ENCODE measurements around the gene EXOC3L2. TPM values are rescaled to one million over a fixed set of nuclear protein-coding genes. Genes with fewer than 3 reads are reported as not detected.

The EXOC3L2 gene
- not detected for total RNA-seq

DNA sequence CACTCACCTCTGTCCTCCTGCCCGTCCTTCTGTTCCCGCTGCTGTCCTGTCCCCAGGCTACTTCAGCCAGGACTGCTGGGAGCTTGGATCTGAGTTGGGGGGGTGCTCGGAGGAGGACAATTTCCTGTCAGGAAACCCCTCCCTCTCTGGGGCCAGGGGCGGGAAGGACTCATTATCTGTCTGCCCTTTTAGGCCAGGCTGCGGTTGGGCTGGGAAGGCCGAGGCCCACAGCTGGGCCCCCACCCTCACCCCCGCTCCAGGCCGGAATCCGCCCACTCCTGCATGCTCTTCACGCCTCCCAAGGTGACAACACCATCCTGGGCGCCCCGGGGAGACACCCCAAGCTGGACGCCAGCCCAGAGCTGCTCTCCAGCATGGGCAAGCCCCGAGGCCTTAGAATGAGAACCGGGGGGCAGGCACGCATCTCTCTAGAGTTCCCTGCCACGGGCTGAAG lies at the start of gene EXOC3L2:
Gene EXOC3L2, minus strand, starts transcription at position 74 of the 454 bp plus-strand sequence. CDS start 6,362 bp downstream, outside the sequence.
- H3K27ac Mint-ChIP-seq: no peak within 1 kb of the TSS
- peaks cover 10% of the 10 kb centered on the region for H3K4me1 Mint-ChIP-seq (ENCODE audit: low read depth)
- ATAC-seq: no peak
- H3K4me3 Mint-ChIP-seq: no peak within 1 kb of the TSS
- no peaks in the 10 kb centered on the region for H3K36me3 Mint-ChIP-seq (ENCODE audit: low read depth)
- POLR2A ChIA-PET: no interaction called here
- H3K27me3 Mint-ChIP-seq (ENCODE audit: low read depth): peaks cover 3% of the 10 kb centered on the region
- CTCF ChIA-PET: no interaction called here
- H3K9me3 Mint-ChIP-seq (ENCODE audit: insufficient read depth): no peaks in the 10 kb centered on the region
- no peak for DNase-seq

DNA sequence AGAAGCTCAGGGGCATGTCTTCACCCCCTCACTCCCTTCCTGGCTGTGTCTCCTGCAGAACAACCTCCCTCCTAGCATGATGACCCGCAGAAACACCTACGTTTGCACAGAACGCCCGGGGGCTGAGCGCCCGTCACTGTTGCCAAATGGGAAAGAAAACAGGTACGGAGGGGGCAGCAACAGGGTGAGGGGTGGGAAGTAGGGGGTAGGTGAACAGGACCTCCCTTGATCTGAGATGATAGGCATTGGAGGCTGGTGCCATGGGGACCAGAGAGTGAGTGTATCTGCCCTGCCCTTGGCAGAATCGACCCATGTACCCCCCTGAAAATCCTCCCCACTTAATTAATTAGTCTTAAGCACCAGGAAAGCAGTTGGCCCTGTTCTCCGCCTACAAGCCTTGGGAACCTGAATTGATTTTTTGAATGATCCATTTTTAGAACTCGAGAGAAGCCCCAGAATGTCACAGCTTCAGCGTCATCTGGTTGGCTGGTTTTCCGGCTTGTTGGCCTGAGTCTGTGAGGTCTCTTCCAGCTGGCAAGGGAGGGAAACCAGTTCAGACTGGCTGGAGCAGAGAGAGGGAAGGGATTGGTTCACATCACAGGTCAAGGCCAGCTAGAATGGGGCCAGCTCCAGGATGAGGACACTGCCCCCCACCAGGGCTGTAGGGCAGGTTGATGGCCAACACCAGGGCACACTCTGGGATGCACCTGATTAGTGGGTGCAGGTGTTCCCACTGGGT lies 49.3 kb upstream of the EXOC3L2 start:
- H3K4me1 Mint-ChIP-seq (ENCODE audit: low read depth): no peaks in the 10 kb centered on the region
- H3K9me3 Mint-ChIP-seq (ENCODE audit: insufficient read depth): no peaks in the 10 kb centered on the region
- no peak overlapping the region for H3K4me3 Mint-ChIP-seq
- H3K36me3 Mint-ChIP-seq (ENCODE audit: low read depth): peaks cover 9% of the 10 kb centered on the region
- H3K27me3 Mint-ChIP-seq (ENCODE audit: low read depth): no peaks in the 10 kb centered on the region
- ChIA-PET CTCF (no interaction called here), POLR2A (no interaction called here)
- ATAC-seq (no peak), DNase-seq (no peak)
- no peak overlapping the region for H3K27ac Mint-ChIP-seq

DNA sequence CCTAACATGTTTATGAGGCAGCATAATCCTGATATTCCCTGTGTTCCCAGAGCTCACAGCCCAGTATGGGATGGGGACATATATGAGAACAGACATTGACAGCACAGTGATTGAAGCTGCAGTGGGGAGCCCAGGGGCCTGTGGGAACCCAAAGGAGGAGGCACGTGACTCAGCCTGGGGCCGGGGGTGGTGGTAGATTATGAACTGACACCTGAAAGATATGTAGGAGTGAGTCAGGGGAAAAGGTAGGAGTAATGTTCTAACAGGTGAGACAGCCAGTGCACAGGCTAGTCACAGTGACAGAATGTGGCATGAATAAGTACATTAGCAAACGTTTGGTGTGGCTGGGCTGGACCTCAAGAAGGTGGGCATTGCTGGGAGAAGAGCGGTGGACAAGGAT lies 48.5 kb upstream of the EXOC3L2 start:
- ChIA-PET POLR2A (no interaction called here), CTCF (no interaction called here)
- Mint-ChIP-seq H3K4me3 (no peak overlapping the region), H3K36me3 (ENCODE audit: low read depth) (peaks cover 9% of the 10 kb centered on the region), H3K4me1 (ENCODE audit: low read depth) (no peaks in the 10 kb centered on the region), H3K27me3 (ENCODE audit: low read depth) (no peaks in the 10 kb centered on the region), H3K27ac (no peak overlapping the region), H3K9me3 (ENCODE audit: insufficient read depth) (no peaks in the 10 kb centered on the region)
- DNase-seq (no peak), ATAC-seq (no peak)

DNA sequence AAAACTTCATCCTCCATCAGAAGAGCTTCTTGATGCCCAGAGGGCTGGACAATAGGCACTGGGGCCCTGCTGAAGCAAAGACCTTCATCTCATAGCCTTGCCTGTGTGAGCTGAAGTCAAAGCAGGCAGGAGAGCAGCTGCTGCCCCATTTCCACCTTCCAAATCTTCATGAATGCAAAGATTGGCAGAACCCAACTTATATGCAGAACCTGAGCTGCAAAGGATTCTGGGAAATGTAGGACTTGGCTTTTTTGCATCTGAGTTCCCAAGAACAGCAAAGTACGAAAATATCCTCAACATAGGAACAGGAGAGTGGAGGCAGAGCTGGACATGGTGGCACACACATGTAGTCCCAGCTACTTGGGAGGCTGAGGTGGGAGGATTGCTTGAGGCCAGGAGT lies 46.6 kb upstream of the EXOC3L2 start:
- ATAC-seq (no peak), DNase-seq (no peak)
- CTCF ChIA-PET: no interaction called here
- H3K4me3 Mint-ChIP-seq: no peak overlapping the region
- peaks cover 9% of the 10 kb centered on the region for H3K36me3 Mint-ChIP-seq (ENCODE audit: low read depth)
- no peaks in the 10 kb centered on the region for H3K27me3 Mint-ChIP-seq (ENCODE audit: low read depth)
- H3K27ac Mint-ChIP-seq: no peak overlapping the region
- POLR2A ChIA-PET: no interaction called here
- H3K9me3 Mint-ChIP-seq (ENCODE audit: insufficient read depth): no peaks in the 10 kb centered on the region
- H3K4me1 Mint-ChIP-seq (ENCODE audit: low read depth): no peaks in the 10 kb centered on the region

DNA sequence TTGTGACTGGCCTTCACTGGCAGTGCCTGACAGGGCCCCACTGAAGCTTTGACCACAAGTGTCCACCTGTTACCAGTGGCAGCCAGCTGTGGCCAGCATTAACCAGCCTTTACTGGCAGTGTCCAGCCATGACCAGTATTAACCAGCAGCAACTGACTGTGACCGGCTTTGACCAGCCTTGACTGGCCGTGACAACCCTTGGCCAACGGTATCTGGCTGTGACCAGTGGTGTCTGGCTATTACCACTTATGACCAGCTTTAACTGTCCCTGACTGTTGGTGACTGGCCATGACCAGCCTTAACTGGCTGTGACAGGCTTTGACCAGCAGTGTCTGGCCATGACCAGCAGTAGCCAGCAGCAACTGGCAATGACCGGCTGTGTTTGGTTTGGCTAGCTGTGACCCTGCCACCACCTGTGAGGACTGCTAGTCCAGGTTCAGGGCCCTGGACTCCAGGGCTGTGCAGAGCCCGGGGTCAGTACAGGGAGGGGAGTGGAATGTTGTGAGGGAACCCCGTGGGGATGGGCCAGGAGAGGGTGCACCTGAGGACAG lies 45.2 kb upstream of the EXOC3L2 start:
- no peaks in the 10 kb centered on the region for H3K9me3 Mint-ChIP-seq (ENCODE audit: insufficient read depth)
- H3K27me3 Mint-ChIP-seq (ENCODE audit: low read depth): no peaks in the 10 kb centered on the region
- peaks cover 10% of the 10 kb centered on the region for H3K36me3 Mint-ChIP-seq (ENCODE audit: low read depth)
- H3K4me1 Mint-ChIP-seq (ENCODE audit: low read depth): no peaks in the 10 kb centered on the region
- no peak overlapping the region for H3K4me3 Mint-ChIP-seq
- POLR2A ChIA-PET: no interaction called here
- ATAC-seq: no peak
- no peak overlapping the region for H3K27ac Mint-ChIP-seq
- CTCF ChIA-PET: no interaction called here
- DNase-seq: no peak

DNA sequence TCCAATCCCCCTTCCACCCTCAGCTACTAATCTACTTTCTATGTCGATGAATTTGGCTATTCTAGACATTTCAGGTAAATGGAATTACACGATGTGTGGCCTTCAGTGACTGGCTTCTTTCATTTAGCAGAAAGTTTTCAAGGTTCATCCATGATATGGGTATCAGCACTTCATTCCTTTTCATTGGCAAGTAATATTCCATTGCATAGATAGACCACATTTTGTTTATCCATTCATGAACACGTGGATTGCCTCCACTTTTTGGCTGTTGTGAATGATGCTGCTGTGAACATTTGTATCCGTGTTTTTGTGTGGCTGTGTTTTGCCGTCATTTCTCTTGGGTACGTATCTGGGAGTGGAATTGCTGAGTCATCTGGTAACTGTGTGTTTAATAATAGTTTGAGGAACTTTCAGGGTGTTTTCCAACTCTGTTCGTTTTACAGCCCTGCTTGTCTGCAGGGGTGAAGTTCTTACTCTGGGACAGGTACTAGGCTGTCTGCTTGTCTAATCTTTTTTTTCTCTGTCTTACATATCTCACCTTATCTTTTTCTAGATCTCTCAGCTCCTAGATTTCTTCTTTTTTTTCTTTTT lies 38.3 kb upstream of the EXOC3L2 start:
- ChIA-PET POLR2A (no interaction called here), CTCF (no interaction called here)
- DNase-seq (no peak), ATAC-seq (no peak)
- Mint-ChIP-seq H3K4me1 (ENCODE audit: low read depth) (no peaks in the 10 kb centered on the region), H3K4me3 (no peak overlapping the region), H3K36me3 (ENCODE audit: low read depth) (peaks cover 14% of the 10 kb centered on the region), H3K9me3 (ENCODE audit: insufficient read depth) (no peaks in the 10 kb centered on the region), H3K27me3 (ENCODE audit: low read depth) (no peaks in the 10 kb centered on the region), H3K27ac (no peak overlapping the region)

DNA sequence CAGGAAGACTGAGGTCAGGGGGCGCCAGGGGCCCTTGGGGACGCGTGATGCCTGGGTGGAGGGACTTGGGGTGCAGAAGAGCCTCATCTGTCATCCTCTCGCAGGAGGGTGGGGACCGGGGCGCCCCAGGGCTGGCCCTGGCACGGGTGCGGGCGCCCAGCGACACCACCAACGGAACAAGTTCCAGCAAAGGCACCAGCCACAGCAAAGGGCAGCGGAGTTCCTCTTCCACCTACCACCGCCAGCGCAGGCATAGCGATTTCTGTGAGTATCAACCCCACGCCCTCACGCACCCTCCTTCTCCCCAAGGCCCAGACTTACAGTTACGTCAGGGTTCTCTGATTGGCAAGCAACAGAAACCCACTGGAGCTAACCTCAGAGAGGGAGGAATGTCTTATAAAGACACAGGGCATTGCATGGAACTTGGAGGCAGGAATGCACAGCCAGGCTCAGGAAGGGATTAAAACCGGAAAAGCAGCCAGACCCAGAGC lies 35.3 kb upstream of the EXOC3L2 start:
- ATAC-seq (no peak), DNase-seq (no peak)
- H3K36me3 Mint-ChIP-seq (ENCODE audit: low read depth): peaks cover 14% of the 10 kb centered on the region
- CTCF ChIA-PET: no interaction called here
- no peak overlapping the region for H3K27ac Mint-ChIP-seq
- no peaks in the 10 kb centered on the region for H3K9me3 Mint-ChIP-seq (ENCODE audit: insufficient read depth)
- no peak overlapping the region for H3K4me3 Mint-ChIP-seq
- H3K4me1 Mint-ChIP-seq (ENCODE audit: low read depth): no peaks in the 10 kb centered on the region
- no peaks in the 10 kb centered on the region for H3K27me3 Mint-ChIP-seq (ENCODE audit: low read depth)
- POLR2A ChIA-PET: interaction anchor here (0.6 kb wide), 1 partner anchor 407 kb away, joined by 3 read pairs; no protein-coding TSS in a partner anchor

DNA sequence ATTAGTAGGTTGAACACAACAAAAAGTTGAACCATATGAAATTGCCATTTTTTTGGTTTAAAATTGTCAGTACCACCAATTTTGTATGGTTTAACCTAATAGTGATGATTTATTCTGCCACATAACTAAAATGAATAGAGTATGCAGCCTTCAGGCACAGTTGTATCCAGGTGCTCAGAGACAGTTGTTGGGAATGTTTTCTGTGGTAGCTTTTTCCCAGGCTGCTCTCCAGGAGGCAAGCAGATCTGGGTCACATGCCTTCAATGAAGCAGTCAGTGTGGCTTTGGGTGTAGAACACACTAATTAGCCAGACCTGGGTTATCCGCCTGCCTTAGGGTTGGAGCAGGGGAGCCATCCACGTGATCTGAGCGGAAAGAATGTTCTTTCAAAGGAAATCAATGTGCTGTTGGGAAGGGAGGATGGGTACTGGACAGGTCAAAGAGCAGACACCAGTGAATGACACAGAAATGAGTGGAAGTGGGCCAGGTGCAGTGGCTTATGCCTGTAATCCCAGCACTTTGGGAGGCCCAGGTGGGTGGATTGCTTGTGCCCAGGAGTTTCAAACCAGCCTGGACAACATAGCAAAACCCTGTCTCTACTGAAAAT lies 34.5 kb upstream of the EXOC3L2 start:
- ChIA-PET POLR2A (no interaction called here), CTCF (no interaction called here)
- Mint-ChIP-seq H3K4me3 (no peak overlapping the region), H3K27me3 (ENCODE audit: low read depth) (no peaks in the 10 kb centered on the region), H3K9me3 (ENCODE audit: insufficient read depth) (no peaks in the 10 kb centered on the region), H3K27ac (no peak overlapping the region), H3K36me3 (ENCODE audit: low read depth) (peaks cover 14% of the 10 kb centered on the region), H3K4me1 (ENCODE audit: low read depth) (no peaks in the 10 kb centered on the region)
- DNase-seq (no peak), ATAC-seq (no peak)

DNA sequence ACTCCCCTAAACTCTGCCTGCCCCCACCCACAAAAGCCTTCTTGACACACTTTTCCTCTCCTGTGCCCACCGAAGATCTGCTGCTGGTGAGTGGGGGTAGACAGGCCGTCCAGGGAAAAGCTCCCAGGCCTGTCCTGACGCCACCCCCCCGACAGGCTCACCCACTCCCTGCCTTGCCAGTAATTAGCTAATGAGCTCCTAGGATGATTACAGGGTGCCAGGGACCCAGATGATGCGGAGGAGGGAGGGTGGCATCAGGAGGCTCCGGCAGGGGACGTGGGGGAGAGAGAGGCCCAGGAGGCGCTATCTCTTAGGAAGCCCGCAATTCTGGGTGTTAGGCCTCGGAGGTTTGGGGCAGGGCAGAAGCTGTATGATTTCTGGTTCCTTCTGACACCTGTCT lies 32.9 kb upstream of the EXOC3L2 start:
- POLR2A ChIA-PET: no interaction called here
- H3K9me3 Mint-ChIP-seq (ENCODE audit: insufficient read depth): no peaks in the 10 kb centered on the region

DNA sequence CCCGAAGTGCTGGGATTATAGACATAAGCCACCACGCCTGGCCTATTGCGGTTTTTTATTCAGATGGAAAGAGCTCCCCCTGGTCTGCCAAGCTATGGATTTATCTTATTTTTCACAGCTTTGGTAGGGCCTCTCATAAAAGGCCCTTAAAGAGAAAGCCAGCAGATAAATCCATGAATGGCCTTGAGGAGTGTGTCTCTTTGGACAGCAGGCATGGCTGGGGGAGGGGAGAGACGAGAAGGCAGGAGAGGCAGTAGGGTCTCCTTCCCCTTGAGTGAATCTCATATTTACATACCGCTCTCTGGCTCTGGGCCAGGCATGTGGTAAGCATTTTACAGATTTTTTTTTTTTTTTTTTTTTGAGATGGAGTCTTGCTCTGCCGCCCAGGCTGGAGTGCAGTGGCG lies 31.1 kb upstream of the EXOC3L2 start:
- ChIA-PET POLR2A (no interaction called here), CTCF (no interaction called here)
- Mint-ChIP-seq H3K36me3 (ENCODE audit: low read depth) (peaks cover 11% of the 10 kb centered on the region), H3K27me3 (ENCODE audit: low read depth) (no peaks in the 10 kb centered on the region), H3K27ac (no peak overlapping the region), H3K4me1 (ENCODE audit: low read depth) (no peaks in the 10 kb centered on the region), H3K4me3 (no peak overlapping the region), H3K9me3 (ENCODE audit: insufficient read depth) (no peaks in the 10 kb centered on the region)
- ATAC-seq: no peak
- DNase-seq: no peak

More for the DNA sequence above, 32.9 kb upstream of the EXOC3L2 start:
- H3K4me1 Mint-ChIP-seq (ENCODE audit: low read depth): no peaks in the 10 kb centered on the region
- ATAC-seq (no peak), DNase-seq (no peak)
- no peaks in the 10 kb centered on the region for H3K27me3 Mint-ChIP-seq (ENCODE audit: low read depth)
- CTCF ChIA-PET: no interaction called here
- peaks cover 8% of the 10 kb centered on the region for H3K36me3 Mint-ChIP-seq (ENCODE audit: low read depth)
- H3K27ac Mint-ChIP-seq: no peak overlapping the region
- no peak overlapping the region for H3K4me3 Mint-ChIP-seq

DNA sequence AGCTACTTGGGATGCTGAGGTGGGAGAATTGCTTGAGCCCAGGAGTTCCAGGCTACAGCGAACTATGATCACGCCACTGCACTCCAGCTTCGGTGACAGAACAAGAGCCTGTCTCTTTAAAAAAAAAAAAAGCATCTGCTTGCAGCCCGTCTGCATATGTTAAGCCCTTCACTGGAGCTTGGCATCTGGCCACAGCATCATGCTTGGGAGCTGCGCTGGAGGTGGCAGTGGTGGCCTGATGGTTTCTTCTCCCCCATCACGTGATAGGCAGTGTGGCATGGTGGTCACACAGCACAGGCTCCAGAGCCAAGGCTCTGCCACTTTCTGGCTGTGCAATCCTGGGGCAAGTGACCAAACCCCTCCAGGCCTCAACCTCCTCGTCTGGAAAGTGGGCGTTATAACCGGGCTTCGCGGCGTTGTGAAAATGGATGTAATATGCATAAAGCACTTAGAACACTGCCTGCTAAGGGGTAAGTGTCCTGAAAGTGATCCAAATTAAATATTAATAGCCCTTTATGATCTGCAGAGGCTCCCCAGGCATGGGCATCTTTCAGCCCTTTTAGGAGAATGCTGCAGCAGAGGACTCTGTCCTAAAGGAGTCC lies 30.3 kb upstream of the EXOC3L2 start:
- ATAC-seq: no peak
- CTCF ChIA-PET: no interaction called here

DNA sequence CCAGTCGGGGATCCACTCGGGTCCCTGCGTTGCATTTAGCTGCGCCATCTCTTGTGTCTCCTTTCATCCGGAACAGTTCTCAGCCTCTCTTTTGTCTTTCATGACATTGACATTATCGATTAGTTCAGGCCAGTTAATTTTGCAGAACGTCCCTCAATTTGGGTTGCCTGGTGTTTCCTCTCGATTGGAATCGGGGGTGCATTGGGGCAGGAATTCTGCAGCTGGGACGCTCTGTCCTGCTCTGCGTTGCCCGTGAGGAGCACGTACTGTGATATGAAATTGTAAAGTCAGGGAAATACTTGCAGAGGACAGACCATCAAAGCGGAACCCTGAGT lies 28.3 kb upstream of the EXOC3L2 start:
- Mint-ChIP-seq H3K27ac (no peak overlapping the region), H3K36me3 (ENCODE audit: low read depth) (peaks cover 6% of the 10 kb centered on the region), H3K4me1 (ENCODE audit: low read depth) (no peaks in the 10 kb centered on the region), H3K27me3 (ENCODE audit: low read depth) (no peaks in the 10 kb centered on the region), H3K4me3 (no peak overlapping the region), H3K9me3 (ENCODE audit: insufficient read depth) (no peaks in the 10 kb centered on the region)
- DNase-seq (no peak), ATAC-seq (no peak)
- ChIA-PET CTCF (no interaction called here), POLR2A (no interaction called here)

More for the DNA sequence above, 30.3 kb upstream of the EXOC3L2 start:
- Mint-ChIP-seq H3K27me3 (ENCODE audit: low read depth) (no peaks in the 10 kb centered on the region), H3K4me3 (no peak overlapping the region), H3K9me3 (ENCODE audit: insufficient read depth) (no peaks in the 10 kb centered on the region), H3K27ac (no peak overlapping the region), H3K4me1 (ENCODE audit: low read depth) (no peaks in the 10 kb centered on the region), H3K36me3 (ENCODE audit: low read depth) (peaks cover 11% of the 10 kb centered on the region)
- POLR2A ChIA-PET: no interaction called here
- no peak for DNase-seq

Measured in activated CD8-positive, alpha-beta T cell treated with anti-CD3 and anti-CD28 coated beads, Interleukin-2, amount 10 ng/mL, durations not matched to agents 7 days and 5 days (primary cell).